Keratinocyte (primary cell): ENCODE data around the gene DDX43. TPM values are rescaled to one million over a fixed set of nuclear protein-coding genes. Genes with fewer than 3 reads are reported as not detected.

Source experiments
- DNase-seq: peaks from one replicate; pipeline ENCODE4 v3.0.0-alpha.2; 2011; ENCODE audit warnings: low read depth, missing footprints, low spot score
- FAIRE-seq: peaks from 2 replicates; lab custom pipeline; 2011; peaks lifted over from hg19 to GRCh38; lab: Jason Lieb, UNC
- H2AFZ ChIP-seq: 2 replicates; pipeline ENCODE4 v1.6.0; 2012; ENCODE audit warnings: low read length, control low read depth, inconsistent platforms; ENCODE audit not compliant: control insufficient read depth
- H3K27ac ChIP-seq: 2 replicates; pipeline ENCODE4 v1.5.1; 2011; ENCODE audit warnings: low read length; ENCODE audit not compliant: control insufficient read depth, insufficient read depth
- H3K27me3 ChIP-seq: 3 replicates; pipeline ENCODE4 v1.6.0; 2011; ENCODE audit warnings: low read length; ENCODE audit not compliant: control insufficient read depth, insufficient read depth; ENCODE audit errors: extremely low read depth
- H3K36me3 ChIP-seq, 2 experiments: 2 replicates in 1 of 2; 3 replicates in 1 of 2; pipeline ENCODE4 v1.5.1; 2011; ENCODE audit warnings: low read length in 2 of 2, mild to moderate bottlenecking in 1 of 2; ENCODE audit not compliant: control insufficient read depth in 2 of 2, insufficient read depth in 2 of 2; ENCODE audit errors: extremely low read depth in 1 of 2
- H3K4me1 ChIP-seq: 3 replicates; pipeline ENCODE4 v1.5.1; 2011; ENCODE audit warnings: low read length; ENCODE audit not compliant: control insufficient read depth, insufficient read depth; ENCODE audit errors: extremely low read depth
- H3K4me2 ChIP-seq: 3 replicates; pipeline ENCODE4 v1.6.0; 2011; ENCODE audit warnings: low read depth, low read length; ENCODE audit not compliant: control insufficient read depth, insufficient read depth; ENCODE audit errors: extremely low read depth
- H3K4me3 ChIP-seq, 3 experiments: fragments of 200-600 bp in 1 of 3; sonication (generic) in 1 of 3; 2 replicates in 2 of 3; 3 replicates in 1 of 3; pipeline ENCODE4 v1.5.1; 2011 to 2016; ENCODE audit warnings: low read length in 3 of 3, mild to moderate bottlenecking in 3 of 3, control low read depth in 2 of 3, inconsistent platforms in 1 of 3, low read depth in 1 of 3, mixed read lengths in 1 of 3, mixed run types in 1 of 3, moderate library complexity in 1 of 3; ENCODE audit not compliant: control insufficient read depth in 2 of 3, insufficient read depth in 2 of 3; ENCODE audit errors: extremely low read depth in 1 of 3
- H3K79me2 ChIP-seq: 2 replicates; pipeline ENCODE4 v1.6.0; 2012; ENCODE audit warnings: low read length; ENCODE audit not compliant: control insufficient read depth, insufficient read depth
- H3K9ac ChIP-seq: 3 replicates; pipeline ENCODE4 v1.6.0; 2011; ENCODE audit warnings: low read length; ENCODE audit not compliant: control insufficient read depth, insufficient read depth; ENCODE audit errors: extremely low read depth
- H3K9me1 ChIP-seq: 3 replicates; pipeline ENCODE4 v1.6.0; 2011; ENCODE audit warnings: low read length; ENCODE audit not compliant: control insufficient read depth, insufficient read depth; ENCODE audit errors: extremely low read depth
- H3K9me3 ChIP-seq: 2 replicates; pipeline ENCODE4 v1.5.1; 2012; ENCODE audit warnings: low read depth, low read length; ENCODE audit not compliant: control insufficient read depth
- H4K20me1 ChIP-seq: 3 replicates; pipeline ENCODE4 v1.6.0; 2011; ENCODE audit warnings: low read length; ENCODE audit not compliant: control insufficient read depth, insufficient read depth; ENCODE audit errors: extremely low read depth
- EZH2 ChIP-seq: IDR thresholded peaks from one replicate; pipeline ENCODE4 v1.6.1; 2012; ENCODE audit warnings: inconsistent platforms, mild to moderate bottlenecking, low read length, moderate library complexity
- dilution Hi-C: fragments of 300-500 bp; cut with MboI; formaldehyde crosslinking; loops from one replicate; pipeline ENCODE4 v1.7.0; 2020; ENCODE audit warnings: low sequenced_read_pairs; ENCODE audit not compliant: extremely low pct_ligation_motif_present
- polyA plus RNA-seq, 5 experiments: library from polyadenylated mRNA; depleted of rRNA in 3 of 5; stranded (reverse) in 3 of 5; stranded (forward) in 1 of 5; unstranded in 1 of 5; fragments of >200 nt; gene quantifications; 1 replicate in 1 of 5; 2 replicates in 3 of 5; 3 replicates in 1 of 5; pipeline versions ENCODE4 v1.2.1 to v1.2.3, GENCODE V29; 2011 to 2012; ENCODE audit warnings: missing spikeins in 2 of 5, low read depth in 1 of 5, low replicate concordance in 1 of 5
- TF ChIP-seq, protein P1 (sequence below), 3 experiments: IDR thresholded peaks in 1 of 3; conservative IDR thresholded peaks in 1 of 3; optimal IDR thresholded peaks in 1 of 3; 2 replicates in 2 of 3; 3 replicates in 1 of 3; pipeline versions ENCODE3 to v1.5.1; 2011; ENCODE audit warnings: low read length in 3 of 3, mild to moderate bottlenecking in 3 of 3, moderate library complexity in 2 of 3, control low read depth in 1 of 3, inconsistent platforms in 1 of 3; ENCODE audit not compliant: insufficient read depth in 2 of 3; ENCODE audit errors: extremely low read depth in 1 of 3

DDX43 gene
- polyA plus RNA-seq, 1 donor (not counting 4 experiments of a cell fraction or from before 2014, with no cell fraction given) = 0.33 TPM

DNA sequence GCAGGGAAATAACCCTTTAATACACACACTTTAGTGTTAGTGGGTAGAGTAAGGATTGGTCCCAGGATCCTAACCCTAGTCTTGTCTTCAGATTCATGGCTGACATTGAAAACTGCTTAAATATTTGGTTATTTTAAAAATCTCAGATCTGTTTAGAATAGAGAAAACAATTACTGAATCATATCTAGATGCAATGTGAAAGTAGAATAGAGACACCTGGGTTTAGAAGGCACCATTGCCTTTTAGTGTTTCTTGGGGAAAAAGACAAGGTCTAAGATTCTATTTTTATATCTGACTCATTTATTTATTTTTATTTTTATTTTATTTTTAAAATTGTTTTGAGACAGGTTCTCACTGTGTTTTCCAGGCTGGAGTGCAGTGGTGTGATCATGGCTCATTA, 6.0 kb downstream of the DDX43 start:
- no peaks in the 10 kb centered on the region for H3K27me3 ChIP-seq
- FAIRE-seq (no peak), DNase-seq (no peak)
- no peaks in the 10 kb centered on the region for H3K36me3 ChIP-seq
- no peaks in the 10 kb centered on the region for H4K20me1 ChIP-seq
- no peak overlapping the region for H3K27ac ChIP-seq
- H3K9ac ChIP-seq = no peak overlapping the region
- no peaks in the 10 kb centered on the region for H3K9me3 ChIP-seq
- TF ChIP-seq, protein P1, sequence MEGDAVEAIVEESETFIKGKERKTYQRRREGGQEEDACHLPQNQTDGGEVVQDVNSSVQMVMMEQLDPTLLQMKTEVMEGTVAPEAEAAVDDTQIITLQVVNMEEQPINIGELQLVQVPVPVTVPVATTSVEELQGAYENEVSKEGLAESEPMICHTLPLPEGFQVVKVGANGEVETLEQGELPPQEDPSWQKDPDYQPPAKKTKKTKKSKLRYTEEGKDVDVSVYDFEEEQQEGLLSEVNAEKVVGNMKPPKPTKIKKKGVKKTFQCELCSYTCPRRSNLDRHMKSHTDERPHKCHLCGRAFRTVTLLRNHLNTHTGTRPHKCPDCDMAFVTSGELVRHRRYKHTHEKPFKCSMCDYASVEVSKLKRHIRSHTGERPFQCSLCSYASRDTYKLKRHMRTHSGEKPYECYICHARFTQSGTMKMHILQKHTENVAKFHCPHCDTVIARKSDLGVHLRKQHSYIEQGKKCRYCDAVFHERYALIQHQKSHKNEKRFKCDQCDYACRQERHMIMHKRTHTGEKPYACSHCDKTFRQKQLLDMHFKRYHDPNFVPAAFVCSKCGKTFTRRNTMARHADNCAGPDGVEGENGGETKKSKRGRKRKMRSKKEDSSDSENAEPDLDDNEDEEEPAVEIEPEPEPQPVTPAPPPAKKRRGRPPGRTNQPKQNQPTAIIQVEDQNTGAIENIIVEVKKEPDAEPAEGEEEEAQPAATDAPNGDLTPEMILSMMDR (optimal IDR thresholded peaks at IDR 0.05 in 1 of 3, IDR thresholded peaks at IDR 0.05 in 1 of 3, conservative IDR thresholded peaks at IDR 0.05 in 1 of 3; ENCODE audit: extremely low read depth in 1 of 3, insufficient read depth in 2 of 3, low read length in 3 of 3) = no peak
- no peak for TF ChIP-seq EZH2
- H3K9me1 ChIP-seq = no peaks in the 10 kb centered on the region
- no peaks in the 10 kb centered on the region for H3K79me2 ChIP-seq
- H3K4me1 ChIP-seq = no peaks in the 10 kb centered on the region
- H2AFZ ChIP-seq = no peak overlapping the region
- H3K4me3 ChIP-seq = no peak overlapping the region
- H3K4me2 ChIP-seq = no peak overlapping the region
- dilution Hi-C loops = no loop called here

- Histone ChIP-seq H3K27ac (no peak overlapping the region), H3K4me2 (no peak overlapping the region), H3K36me3 (no peaks in the 10 kb centered on the region), H3K9me3 (no peaks in the 10 kb centered on the region), H4K20me1 (no peaks in the 10 kb centered on the region), H3K79me2 (no peaks in the 10 kb centered on the region), H3K4me1 (no peaks in the 10 kb centered on the region), H2AFZ (no peak overlapping the region), H3K9me1 (no peaks in the 10 kb centered on the region), H3K27me3 (no peaks in the 10 kb centered on the region), H3K4me3 (no peak overlapping the region), H3K9ac (no peak overlapping the region)
- FAIRE-seq (no peak), DNase-seq (no peak)
- dilution Hi-C loops = no loop called here
- TF ChIP-seq, protein P1 (optimal IDR thresholded peaks at IDR 0.05 in 1 of 3, IDR thresholded peaks at IDR 0.05 in 1 of 3, conservative IDR thresholded peaks at IDR 0.05 in 1 of 3; ENCODE audit: extremely low read depth in 1 of 3, insufficient read depth in 2 of 3, low read length in 3 of 3) = no peak
- TF ChIP-seq EZH2 = no peak
Measured at GRCh38 chr6:73409395-73409794, 14.8 kb downstream of the DDX43 start.
